Gastrocnemius medialis (tissue), 4 donors: Measurements from ENCODE around the gene ANKS6.

ENCODE experiments used
- CTCF ChIP-seq, 5 experiments: fragments of 450-650 bp in 3 of 5; fragments of 200-600 bp in 2 of 5; sonication (generic) in 2 of 5; IDR thresholded peaks in 4 of 5; conservative IDR thresholded peaks in 1 of 5; 1 replicate in 4 of 5; 2 replicates in 1 of 5; pipeline ENCODE4 v1.5.1; 2016 to 2019; ENCODE audit warnings: antibody characterized with exemption in 5 of 5, mild to moderate bottlenecking in 3 of 5, moderate library complexity in 3 of 5
- POLR2A ChIP-seq, 2 donors: fragments of 450-650 bp; IDR thresholded peaks; one replicate each; pipeline ENCODE4 v1.6.1; 2017; ENCODE audit warnings: antibody characterized with exemption in 2 of 2, mild to moderate bottlenecking in 2 of 2, moderate library complexity in 2 of 2

DNA sequence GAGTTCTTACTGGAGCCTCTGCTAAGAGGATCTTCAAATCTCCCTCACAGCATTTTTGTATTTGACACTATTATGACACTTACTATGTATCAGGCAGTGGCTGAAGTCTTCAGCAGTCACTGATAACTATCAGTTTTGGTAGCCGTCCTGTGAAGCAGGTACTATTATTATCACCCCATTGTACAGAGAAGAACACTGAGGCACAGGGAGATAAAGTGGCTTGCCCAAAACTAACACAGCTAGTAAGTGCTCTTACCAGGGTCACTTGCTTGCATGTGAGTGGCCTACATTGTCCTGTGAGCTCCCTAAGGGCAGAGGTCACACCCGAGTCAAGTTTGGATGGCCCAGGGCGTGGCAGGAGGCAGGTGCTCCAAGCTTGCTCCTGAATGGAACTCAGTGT is 104.5 kb downstream of the ANKS6 start:
- no peak for TF ChIP-seq CTCF (IDR thresholded peaks at IDR 0.05 in 4 of 5, conservative IDR thresholded peaks at IDR 0.05 in 1 of 5)
- TF ChIP-seq POLR2A (IDR thresholded peaks at IDR 0.05) = no peak
